Measurements from ENCODE around the gene LRRC1. TPM values are rescaled to one million over a fixed set of nuclear protein-coding genes. Genes with fewer than 3 reads are reported as not detected.

Gene LRRC1
- total and polyA plus RNA-seq, 2 donors (not counting 3 experiments of a cell fraction or from before 2014, with no cell fraction given), result 5.6 to 11.7 TPM

DNA sequence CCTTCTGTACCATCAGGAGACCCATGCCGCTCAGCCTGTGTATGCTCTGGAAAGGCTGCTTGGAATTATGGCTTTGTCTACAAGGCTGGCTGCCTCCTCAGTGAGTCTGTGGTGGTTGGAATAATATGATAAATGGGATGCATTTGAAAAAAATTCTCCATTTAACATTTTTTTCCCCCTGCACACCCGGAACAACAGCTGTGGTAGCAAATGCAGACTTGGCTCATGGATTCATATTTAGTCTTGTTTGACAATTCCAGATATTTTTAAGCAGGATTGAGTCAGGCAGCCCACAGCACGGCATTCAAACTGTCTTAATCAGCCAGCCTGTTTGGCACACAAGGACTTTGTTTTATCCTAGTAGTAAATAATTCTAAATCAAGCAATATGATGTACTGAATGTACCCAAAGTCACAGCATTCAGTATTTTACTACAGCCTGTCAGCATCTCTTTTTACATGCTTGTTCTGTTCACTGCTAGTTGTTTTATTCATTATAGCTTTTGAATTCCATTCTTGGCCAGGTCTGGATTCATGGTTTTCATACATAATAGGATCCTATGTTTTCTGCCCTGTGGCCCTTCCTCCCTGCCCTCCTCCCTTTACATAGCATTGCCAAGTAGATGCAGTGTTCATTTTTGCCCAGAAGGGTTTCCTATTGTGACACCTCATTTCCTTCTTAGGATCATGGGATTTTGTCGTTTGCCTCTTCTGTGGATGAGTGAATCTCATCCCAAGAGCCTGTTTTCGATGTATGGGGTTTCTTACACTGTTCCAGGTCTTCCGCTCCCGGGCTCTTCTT is 68.1 kb downstream of the LRRC1 start:
- H3K9me3 ChIP-seq (replicated peaks; ENCODE audit: control insufficient read depth, insufficient read depth, low read length), result no peaks in the 10 kb centered on the region
- H2AFZ ChIP-seq (ENCODE audit: low read depth, low read length), result no peak overlapping the region
- ChIA-PET POLR2A (no interaction called here), CTCF (interaction anchor here (0.9 to 1.9 kb wide), 2 partner anchors 13 to 144 kb away, joined by 3 to 5 read pairs; no protein-coding TSS in a partner anchor)
- no peak for FAIRE-seq
- no peaks in the 10 kb centered on the region for H4K20me1 ChIP-seq (replicated peaks; ENCODE audit: control insufficient read depth, extremely low read depth, insufficient read depth, low read length)
- no peak overlapping the region for H3K4me2 ChIP-seq (ENCODE audit: insufficient read depth, low read length)
- H3K79me2 ChIP-seq (ENCODE audit: control insufficient read depth, insufficient read depth, low read length), result no peaks in the 10 kb centered on the region
- H3K4me1 ChIP-seq (ENCODE audit: control insufficient read depth, extremely low read depth, insufficient read depth, low read length), result peaks cover 17% of the 10 kb centered on the region
- TF ChIP-seq POLR2AphosphoS5 (IDR thresholded peaks at IDR 0.05; ENCODE audit: insufficient read depth, low read depth, low read length) (no peak), FOS (IDR thresholded peaks at IDR 0.05; ENCODE audit: borderline replicate concordance, insufficient read depth, low read length) (no peak), GATA2 (IDR thresholded peaks at IDR 0.05; ENCODE audit: insufficient read depth, insufficient read length, low read depth, low read length) (no peak), POLR2A (IDR thresholded peaks at IDR 0.05; ENCODE audit: low read depth, low read length) (no peak), JUN (IDR thresholded peaks at IDR 0.05; ENCODE audit: borderline replicate concordance, insufficient read depth, insufficient read length, low read depth) (no peak), EZH2 (IDR thresholded peaks at IDR 0.05; ENCODE audit: borderline replicate concordance, low read depth, low read length, severe bottlenecking) (no peak), MYC (IDR thresholded peaks at IDR 0.05; ENCODE audit: low read depth, low read length) (no peak)
- TF ChIP-seq, protein P1, sequence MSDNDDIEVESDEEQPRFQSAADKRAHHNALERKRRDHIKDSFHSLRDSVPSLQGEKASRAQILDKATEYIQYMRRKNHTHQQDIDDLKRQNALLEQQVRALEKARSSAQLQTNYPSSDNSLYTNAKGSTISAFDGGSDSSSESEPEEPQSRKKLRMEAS (IDR thresholded peaks at IDR 0.05; ENCODE audit: insufficient read depth, insufficient read length), result no peak
- TF ChIP-seq, protein P2, sequence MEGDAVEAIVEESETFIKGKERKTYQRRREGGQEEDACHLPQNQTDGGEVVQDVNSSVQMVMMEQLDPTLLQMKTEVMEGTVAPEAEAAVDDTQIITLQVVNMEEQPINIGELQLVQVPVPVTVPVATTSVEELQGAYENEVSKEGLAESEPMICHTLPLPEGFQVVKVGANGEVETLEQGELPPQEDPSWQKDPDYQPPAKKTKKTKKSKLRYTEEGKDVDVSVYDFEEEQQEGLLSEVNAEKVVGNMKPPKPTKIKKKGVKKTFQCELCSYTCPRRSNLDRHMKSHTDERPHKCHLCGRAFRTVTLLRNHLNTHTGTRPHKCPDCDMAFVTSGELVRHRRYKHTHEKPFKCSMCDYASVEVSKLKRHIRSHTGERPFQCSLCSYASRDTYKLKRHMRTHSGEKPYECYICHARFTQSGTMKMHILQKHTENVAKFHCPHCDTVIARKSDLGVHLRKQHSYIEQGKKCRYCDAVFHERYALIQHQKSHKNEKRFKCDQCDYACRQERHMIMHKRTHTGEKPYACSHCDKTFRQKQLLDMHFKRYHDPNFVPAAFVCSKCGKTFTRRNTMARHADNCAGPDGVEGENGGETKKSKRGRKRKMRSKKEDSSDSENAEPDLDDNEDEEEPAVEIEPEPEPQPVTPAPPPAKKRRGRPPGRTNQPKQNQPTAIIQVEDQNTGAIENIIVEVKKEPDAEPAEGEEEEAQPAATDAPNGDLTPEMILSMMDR (IDR thresholded peaks at IDR 0.05; ENCODE audit: extremely low read depth in 1 of 2, insufficient read depth in 1 of 2, low read depth in 1 of 2, low read length in 2 of 2), result no peak
- no peak overlapping the region for H3K4me3 ChIP-seq (replicated peaks in 1 of 3; ENCODE audit: insufficient read depth in 1 of 3, low read depth in 1 of 3, low read length in 3 of 3)
- dilution Hi-C loops (cut with MboI; ENCODE audit: extremely low pct_ligation_motif_present, low sequenced_read_pairs) (no loop called here), intact Hi-C loops (cut with micrococcal nuclease) (no loop called here)
- no peak overlapping the region for H3K9ac ChIP-seq (replicated peaks; ENCODE audit: extremely low read depth, insufficient read depth, low read length)
- DNase-seq (ENCODE audit: low read depth, low spot score), result peak; percentile 31
- no peak overlapping the region for H3K27ac ChIP-seq (ENCODE audit: insufficient read depth, low read depth, low read length)
- H3K27me3 ChIP-seq (ENCODE audit: control insufficient read depth in 2 of 2, insufficient read depth in 2 of 2, low read length in 2 of 2), result no peaks in the 10 kb centered on the region
- H3K36me3 ChIP-seq (ENCODE audit: control insufficient read depth in 2 of 2, extremely low read depth in 1 of 2, insufficient read depth in 2 of 2, low read length in 2 of 2), result no peaks in the 10 kb centered on the region
- no peaks in the 10 kb centered on the region for H3K9me1 ChIP-seq (replicated peaks; ENCODE audit: control insufficient read depth, extremely low read depth, insufficient read depth, low read length)
- BruUV-seq (replicated peaks), result no TSS peak
